ENCODE results near the gene GLYATL3.

GLYATL3 gene

GRCh38 chr6:49522710-49523593, 23.2 kb downstream of the GLYATL3 start:
- peak; percentile 72 for DNase-seq (ENCODE audit: low read depth)
- no peak overlapping the region for H3K4me3 ChIP-seq (ENCODE audit: low read depth, low read length)
- no peak for TF ChIP-seq CTCF (IDR thresholded peaks at IDR 0.05; ENCODE audit: control insufficient read depth, extremely low read depth, insufficient read depth)

- TF ChIP-seq CTCF (IDR thresholded peaks at IDR 0.05; ENCODE audit: control insufficient read depth, extremely low read depth, insufficient read depth) = no peak
- no peak for DNase-seq (ENCODE audit: low read depth)
- H3K4me3 ChIP-seq (ENCODE audit: low read depth, low read length) = no peak overlapping the region
Observed at GRCh38 chr6:49523901-49524300, 24.2 kb downstream of the GLYATL3 start.

GRCh38 chr6:49524541-49524940, 24.8 kb downstream of the GLYATL3 start:
- peak; percentile 67 for DNase-seq (ENCODE audit: low read depth)
- no peak overlapping the region for H3K4me3 ChIP-seq (ENCODE audit: low read depth, low read length)
- TF ChIP-seq CTCF (IDR thresholded peaks at IDR 0.05; ENCODE audit: control insufficient read depth, extremely low read depth, insufficient read depth) = no peak

GRCh38 chr6:49526598-49526997, 26.9 kb downstream of the GLYATL3 start:
- H3K4me3 ChIP-seq (ENCODE audit: low read depth, low read length) = no peak overlapping the region
- TF ChIP-seq CTCF (IDR thresholded peaks at IDR 0.05; ENCODE audit: control insufficient read depth, extremely low read depth, insufficient read depth) = no peak
- DNase-seq (ENCODE audit: low read depth) = no peak

- TF ChIP-seq CTCF (IDR thresholded peaks at IDR 0.05; ENCODE audit: control insufficient read depth, extremely low read depth, insufficient read depth) = no peak
- DNase-seq (ENCODE audit: low read depth) = no peak
- no peak overlapping the region for H3K4me3 ChIP-seq (ENCODE audit: low read depth, low read length)
Observed at GRCh38 chr6:49527320-49527719, 27.6 kb downstream of the GLYATL3 start.

GRCh38 chr6:49528571-49528970, 28.8 kb downstream of the GLYATL3 start:
- H3K4me3 ChIP-seq (ENCODE audit: low read depth, low read length) = no peak overlapping the region
- no peak for DNase-seq (ENCODE audit: low read depth)
- no peak for TF ChIP-seq CTCF (IDR thresholded peaks at IDR 0.05; ENCODE audit: control insufficient read depth, extremely low read depth, insufficient read depth)
